ENCODE measurements around the gene MAP2K5.

The MAP2K5 gene

GRCh38 chr15:67775250-67775649 is 232.7 kb downstream of the MAP2K5 start:
- no peak for DNase-seq
- TF ChIP-seq POLR2A (IDR thresholded peaks at IDR 0.05; ENCODE audit: low read length) (no peak), GATA1 (IDR thresholded peaks at IDR 0.05; ENCODE audit: low read depth, low read length) (no peak)

GRCh38 chr15:67775998-67776397 is 233.5 kb downstream of the MAP2K5 start:
- no peak for TF ChIP-seq POLR2A (IDR thresholded peaks at IDR 0.05; ENCODE audit: low read length)
- DNase-seq: no peak

GRCh38 chr15:67776600-67776999 is 234.1 kb downstream of the MAP2K5 start:
- TF ChIP-seq POLR2A (IDR thresholded peaks at IDR 0.05; ENCODE audit: low read length): no peak
- TF ChIP-seq GATA1 (IDR thresholded peaks at IDR 0.05; ENCODE audit: low read depth, low read length): no peak
- DNase-seq: no peak

- TF ChIP-seq POLR2A (IDR thresholded peaks at IDR 0.05; ENCODE audit: low read length) (no peak), GATA1 (IDR thresholded peaks at IDR 0.05; ENCODE audit: low read depth, low read length) (no peak)
- no peak for DNase-seq
Observed at GRCh38 chr15:67777071-67777470, 234.6 kb downstream of the MAP2K5 start.

GRCh38 chr15:67777773-67778172 is 235.3 kb downstream of the MAP2K5 start:
- DNase-seq: no peak
- TF ChIP-seq POLR2A (IDR thresholded peaks at IDR 0.05; ENCODE audit: low read length): no peak

- no peak for DNase-seq
- TF ChIP-seq POLR2A (IDR thresholded peaks at IDR 0.05; ENCODE audit: low read length): no peak
- no peak for TF ChIP-seq GATA1 (IDR thresholded peaks at IDR 0.05; ENCODE audit: low read depth, low read length)
Observed at GRCh38 chr15:67778968-67779548, 236.6 kb downstream of the MAP2K5 start.

- no peak for TF ChIP-seq GATA1 (IDR thresholded peaks at IDR 0.05; ENCODE audit: low read depth, low read length)
- peak in 1 of 2 experiments; percentile 24 for DNase-seq
Observed at GRCh38 chr15:67779549-67780111, 237.1 kb downstream of the MAP2K5 start.

GRCh38 chr15:67781061-67781460 is 238.6 kb downstream of the MAP2K5 start:
- no peak for DNase-seq
- no peak for TF ChIP-seq GATA1 (IDR thresholded peaks at IDR 0.05; ENCODE audit: low read depth, low read length)
- no peak for TF ChIP-seq POLR2A (IDR thresholded peaks at IDR 0.05; ENCODE audit: low read length)

GRCh38 chr15:67781907-67782690 is 239.6 kb downstream of the MAP2K5 start:
- DNase-seq: no peak
- TF ChIP-seq GATA1 (IDR thresholded peaks at IDR 0.05; ENCODE audit: low read depth, low read length) (no peak), POLR2A (IDR thresholded peaks at IDR 0.05; ENCODE audit: low read length) (no peak)

- no peak for DNase-seq
- TF ChIP-seq GATA1 (IDR thresholded peaks at IDR 0.05; ENCODE audit: low read depth, low read length): no peak
- TF ChIP-seq POLR2A (IDR thresholded peaks at IDR 0.05; ENCODE audit: low read length): no peak
Observed at GRCh38 chr15:67782691-67782991, 240.1 kb downstream of the MAP2K5 start.

- no peak for DNase-seq
Observed at GRCh38 chr15:67783303-67783702, 240.8 kb downstream of the MAP2K5 start.

GRCh38 chr15:67784090-67784781 is 241.7 kb downstream of the MAP2K5 start:
- TF ChIP-seq POLR2A (IDR thresholded peaks at IDR 0.05; ENCODE audit: low read length) (no peak), GATA1 (IDR thresholded peaks at IDR 0.05; ENCODE audit: low read depth, low read length) (no peak)
- DNase-seq: no peak

More at GRCh38 chr15:67783303-67783702, 240.8 kb downstream of the MAP2K5 start:
- no peak for TF ChIP-seq GATA1 (IDR thresholded peaks at IDR 0.05; ENCODE audit: low read depth, low read length)
- TF ChIP-seq POLR2A (IDR thresholded peaks at IDR 0.05; ENCODE audit: low read length): no peak

- no peak for DNase-seq
- no peak for TF ChIP-seq GATA1 (IDR thresholded peaks at IDR 0.05; ENCODE audit: low read depth, low read length)
- TF ChIP-seq POLR2A (IDR thresholded peaks at IDR 0.05; ENCODE audit: low read length): no peak
Observed at GRCh38 chr15:67784856-67785430, 242.4 kb downstream of the MAP2K5 start.

GRCh38 chr15:67785431-67785830 is 242.9 kb downstream of the MAP2K5 start:
- TF ChIP-seq POLR2A (IDR thresholded peaks at IDR 0.05; ENCODE audit: low read length) (no peak), GATA1 (IDR thresholded peaks at IDR 0.05; ENCODE audit: low read depth, low read length) (no peak)
- DNase-seq: no peak
